Breast epithelium (tissue), 4 donors: ENCODE results near the gene SKAP1. TPM values are rescaled to one million over a fixed set of nuclear protein-coding genes. Genes with fewer than 3 reads are reported as not detected.
"Not testable (repeated sequence)": the region's sequence is repeated elsewhere in the genome, so short reads cannot be mapped to it uniquely, and the experiment has no call there.

Experiments used
- DNase-seq, 2 donors: peaks; one replicate each; pipeline ENCODE4 v3.0.0-alpha.2; 2019; ENCODE audit warnings: low spot score in 2 of 2
- H3K27ac ChIP-seq, 2 donors: fragments of 200-600 bp; sonication (generic) in 1 of 2; one replicate each; pipeline ENCODE4 v1.5.1; 2016 to 2019; ENCODE audit warnings: mild to moderate bottlenecking in 1 of 2
- H3K27me3 ChIP-seq, 2 donors: fragments of 200-600 bp; sonication (generic) in 1 of 2; one replicate each; pipeline versions ENCODE4 v1.5.1 to v1.6.0; 2017 to 2019; ENCODE audit warnings: control low read depth in 1 of 2, mild to moderate bottlenecking in 1 of 2
- H3K36me3 ChIP-seq: fragments of 200-600 bp; one replicate; pipeline ENCODE4 v1.5.1; 2019
- H3K4me1 ChIP-seq, 2 donors: fragments of 200-600 bp; sonication (generic); one replicate each; pipeline ENCODE4 v1.5.1; 2016 to 2019; ENCODE audit warnings: control low read depth in 1 of 2
- H3K4me3 ChIP-seq, 3 donors: fragments of 200-600 bp; sonication (generic); 1 replicate in 2 of 3; 2 replicates in 1 of 3; pipeline ENCODE4 v1.5.1; 2016 to 2019; ENCODE audit warnings: mild to moderate bottlenecking in 3 of 3, moderate library complexity in 2 of 3
- H3K9me3 ChIP-seq, 2 donors: fragments of 200-600 bp; sonication (generic) in 1 of 2; one replicate each; pipeline ENCODE4 v1.5.1; 2016 to 2019; ENCODE audit warnings: control low read depth in 1 of 2
- CTCF ChIP-seq, 3 donors: fragments of 450-650 bp; IDR thresholded peaks; one replicate each; pipeline ENCODE4 v1.5.1; 2016 to 2017; ENCODE audit warnings: antibody characterized with exemption in 3 of 3, mild to moderate bottlenecking in 3 of 3, moderate library complexity in 3 of 3
- POLR2A ChIP-seq: fragments of 450-650 bp; IDR thresholded peaks from one replicate; pipeline ENCODE4 v1.6.1; 2016; ENCODE audit warnings: antibody characterized with exemption, mild to moderate bottlenecking, moderate library complexity
- POLR2AphosphoS5 ChIP-seq, 3 donors: sonication (generic); formaldehyde crosslinking; IDR thresholded peaks; one replicate each; pipeline ENCODE4 v1.6.1; 2017; ENCODE audit warnings: antibody characterized with exemption in 3 of 3
- intact Hi-C: fragments of 100-400 bp; cut with DNase I; formaldehyde crosslinking; loops from one replicate; pipeline ENCODE4 v1.15.1; 2023; ENCODE audit warnings: low total_unique reads
- total RNA-seq, 3 donors: library from RNA; depleted of rRNA; stranded (reverse); fragments of >200 nt; gene quantifications; one replicate each; pipeline ENCODE4 v1.1.0, GENCODE V29; 2016

SKAP1 gene
- total RNA-seq, 3 donors from 2014 or later: 1.1 to 7.5 (median 5.9) TPM

GRCh38 chr17:48373130-48373830, 56.7 kb downstream of the SKAP1 start:
- Histone ChIP-seq H3K27me3 (peaks cover 0 to 26% of the 10 kb centered on the region in 2 donors), H3K4me3 (no peak overlapping the region), H3K9me3 (no peaks in the 10 kb centered on the region), H3K27ac (no peak overlapping the region), H3K36me3 (no peaks in the 10 kb centered on the region), H3K4me1 (no peaks in the 10 kb centered on the region)
- TF ChIP-seq POLR2A (no peak), CTCF (IDR thresholded peaks at IDR 0.05) (no peak), POLR2AphosphoS5 (IDR thresholded peaks at IDR 0.05) (no peak)
- no peak for DNase-seq
- intact Hi-C loops: no loop called here

GRCh38 chr17:48368967-48369366, 61.0 kb downstream of the SKAP1 start:
- not testable (repeated sequence) for H3K36me3 ChIP-seq, H3K9me3 ChIP-seq, H3K27ac ChIP-seq, H3K4me3 ChIP-seq, H3K4me1 ChIP-seq, DNase-seq
- H3K27me3 ChIP-seq: peaks cover 0 to 23% of the 10 kb centered on the region in 2 donors
- intact Hi-C loops: loop anchor here (10.0 kb wide), 1 partner anchor 46 kb away; no protein-coding TSS in a partner anchor

GRCh38 chr17:48368352-48368908, 61.6 kb downstream of the SKAP1 start:
- Histone ChIP-seq H3K36me3 (no peaks in the 10 kb centered on the region), H3K4me3 (no peak overlapping the region), H3K27me3 (peaks cover 0 to 23% of the 10 kb centered on the region in 2 donors), H3K27ac (no peak overlapping the region), H3K9me3 (no peaks in the 10 kb centered on the region), H3K4me1 (no peaks in the 10 kb centered on the region)
- DNase-seq: no peak
- no peak for TF ChIP-seq POLR2A
- TF ChIP-seq CTCF (IDR thresholded peaks at IDR 0.05): no peak
- TF ChIP-seq POLR2AphosphoS5 (IDR thresholded peaks at IDR 0.05): no peak
- intact Hi-C loops: loop anchor here (10.0 kb wide), 1 partner anchor 46 kb away; no protein-coding TSS in a partner anchor

- DNase-seq: no peak
- Histone ChIP-seq H3K9me3 (no peaks in the 10 kb centered on the region), H3K27ac (no peak overlapping the region), H3K27me3 (peaks cover 0 to 18% of the 10 kb centered on the region in 2 donors), H3K4me3 (no peak overlapping the region), H3K36me3 (no peaks in the 10 kb centered on the region), H3K4me1 (no peaks in the 10 kb centered on the region)
- intact Hi-C loops: loop anchor here (10.0 kb wide), 1 partner anchor 52 kb away; no protein-coding TSS in a partner anchor
- no peak for TF ChIP-seq POLR2A
- TF ChIP-seq POLR2AphosphoS5 (IDR thresholded peaks at IDR 0.05): no peak
- no peak for TF ChIP-seq CTCF (IDR thresholded peaks at IDR 0.05)
Observed at GRCh38 chr17:48363161-48363560, 66.9 kb downstream of the SKAP1 start.

GRCh38 chr17:48360861-48361633, 69.0 kb downstream of the SKAP1 start:
- H3K27ac ChIP-seq, H3K4me3 ChIP-seq, DNase-seq, H3K4me1 ChIP-seq, H3K36me3 ChIP-seq, H3K9me3 ChIP-seq: not testable (repeated sequence)
- intact Hi-C loops: loop anchor here (10.0 kb wide), 1 partner anchor 54 kb away; no protein-coding TSS in a partner anchor
- peaks cover 0 to 14% of the 10 kb centered on the region in 2 donors for H3K27me3 ChIP-seq
